Measurements from ENCODE around the gene TAX1BP1.

GRCh38 chr7:27802999-27803398 is 63.0 kb downstream of the TAX1BP1 start:
- no peak for TF ChIP-seq POLR2A (IDR thresholded peaks at IDR 0.05; ENCODE audit: low read length)
- TF ChIP-seq GATA1 (IDR thresholded peaks at IDR 0.05; ENCODE audit: low read depth, low read length), result no peak

Measured in erythroblast (primary cell).